ENCODE data around the gene NUP43.

NUP43 gene

GRCh38 chr6:149746147-149746946 is at the start of gene NUP43:
NUP43 (minus strand) TSS chr6:149746529; CDS start chr6:149746495, 34 bp downstream.
- peak; percentile 67 for TF ChIP-seq CTCF (conservative IDR thresholded peaks at IDR 0.05)
- H3K27ac ChIP-seq: peak within 1 kb of the TSS; percentile 80

GRCh38 chr6:149783551-149783950 is 37.2 kb upstream of the NUP43 start:
- H3K27ac ChIP-seq: no peak overlapping the region
- no peak for TF ChIP-seq CTCF (conservative IDR thresholded peaks at IDR 0.05)

- TF ChIP-seq CTCF (conservative IDR thresholded peaks at IDR 0.05): no peak
- no peak overlapping the region for H3K27ac ChIP-seq
Measured at GRCh38 chr6:149782337-149782736, 36.0 kb upstream of the NUP43 start.

GRCh38 chr6:149781715-149782114 is 35.4 kb upstream of the NUP43 start:
- TF ChIP-seq CTCF (conservative IDR thresholded peaks at IDR 0.05): no peak
- H3K27ac ChIP-seq: 0 out of 2 replicates have a peak overlapping the region, but pooled peaks have one; percentile 16

GRCh38 chr6:149779644-149779963 is 33.3 kb upstream of the NUP43 start:
- no peak for TF ChIP-seq CTCF (conservative IDR thresholded peaks at IDR 0.05)
- peak overlapping the region; percentile 1; the same call in 1 of the 2 replicates for H3K27ac ChIP-seq

- no peak overlapping the region for H3K27ac ChIP-seq
- TF ChIP-seq CTCF (conservative IDR thresholded peaks at IDR 0.05): no peak
Measured at GRCh38 chr6:149777624-149778023, 31.3 kb upstream of the NUP43 start.

GRCh38 chr6:149771925-149772324 is 25.6 kb upstream of the NUP43 start:
- no peak for TF ChIP-seq CTCF (conservative IDR thresholded peaks at IDR 0.05)
- H3K27ac ChIP-seq: peak overlapping the region; percentile 25

Data from VCaP (cell line).